GM12891 (cell line): ENCODE results near the gene COL1A1.

Experiments used
- POLR2A ChIP-seq: IDR thresholded peaks from 2 replicates; pipeline ENCODE4 v1.6.1; 2011; ENCODE audit warnings: low read depth, low read length, control low read depth
- POLR2AphosphoS5 ChIP-seq: IDR thresholded peaks from 2 replicates; pipeline ENCODE4 v1.6.1; 2011; ENCODE audit warnings: low read depth, low read length, control low read depth
- SPI1 ChIP-seq: IDR thresholded peaks from 2 replicates; pipeline ENCODE4 v1.6.1; 2011; ENCODE audit warnings: low read depth, low read length, control low read depth
- TAF1 ChIP-seq: IDR thresholded peaks from 2 replicates; pipeline ENCODE4 v1.6.1; 2011; ENCODE audit warnings: low read depth, low read length, control low read depth

DNA sequence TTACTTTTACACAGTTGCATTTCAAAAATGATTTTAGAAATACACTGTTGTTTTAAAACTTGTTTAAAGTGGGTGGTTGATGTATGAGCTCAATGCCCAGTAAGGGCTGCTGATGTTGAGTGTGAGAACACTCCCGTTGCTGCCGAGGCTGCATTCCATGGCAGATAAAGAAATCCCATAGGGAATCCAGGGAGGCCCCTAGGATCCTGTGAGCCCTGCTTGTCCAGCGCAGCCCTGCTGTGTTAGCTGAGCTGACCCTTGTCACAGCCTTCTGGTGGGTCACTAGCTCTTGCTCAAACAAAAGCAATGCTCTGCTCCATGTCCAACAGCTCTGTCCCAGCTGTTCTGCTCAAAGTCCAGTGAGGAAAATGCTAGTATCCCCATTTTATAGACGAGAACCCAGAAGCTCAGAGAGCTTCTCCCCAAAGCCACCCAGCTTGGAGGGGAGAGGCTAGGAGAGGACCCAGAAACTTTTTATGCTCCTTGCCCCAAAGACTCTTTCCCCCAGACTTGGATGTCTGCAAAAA, 18.6 kb upstream of the COL1A1 start:
- no peak for TF ChIP-seq POLR2AphosphoS5
- no peak for TF ChIP-seq POLR2A
- TF ChIP-seq TAF1: no peak
- no peak for TF ChIP-seq SPI1
